Ectodermal cell (in vitro differentiated cells): Measurements from ENCODE around the gene NAT10.

Experiments used
- H3K27ac ChIP-seq: 2 replicates; pipeline ENCODE4 v1.7.0; 2013; ENCODE audit warnings: mild to moderate bottlenecking, low read depth, low read length; ENCODE audit not compliant: insufficient read depth, poor library complexity, severe bottlenecking
- H3K27me3 ChIP-seq: 2 replicates; pipeline ENCODE4 v1.7.0; 2013; ENCODE audit warnings: mild to moderate bottlenecking, low read length; ENCODE audit not compliant: insufficient read depth, control insufficient read depth, poor library complexity, severe bottlenecking
- H3K36me3 ChIP-seq: one replicate; pipeline ENCODE4 v1.7.0; 2013; ENCODE audit warnings: low read length; ENCODE audit not compliant: control insufficient read depth, insufficient read depth
- H3K4me1 ChIP-seq: one replicate; pipeline ENCODE4 v1.7.0; 2013; ENCODE audit warnings: low read length; ENCODE audit not compliant: control insufficient read depth, insufficient read depth
- H3K4me3 ChIP-seq: 2 replicates; pipeline ENCODE4 v1.7.0; 2013; ENCODE audit warnings: low read depth, low read length, control low read depth; ENCODE audit not compliant: insufficient read depth
- H3K9me3 ChIP-seq: 2 replicates; pipeline ENCODE4 v1.7.0; 2013; ENCODE audit warnings: mild to moderate bottlenecking, low read length, moderate library complexity; ENCODE audit not compliant: control insufficient read depth
- WGBS, 2 experiments: methylation state at CpG; one replicate each; pipeline ENCODE4 v1.1.7; 2013; ENCODE audit warnings: missing lambda C conversion rate in 2 of 2; 5-methylcytosine and 5-hydroxymethylcytosine counted together

NAT10 gene

GRCh38 chr11:34132261-34132965 lies 27.0 kb downstream of the NAT10 start:
- no peaks in the 10 kb centered on the region for H3K4me1 ChIP-seq
- peaks cover 26% of the 10 kb centered on the region for H3K36me3 ChIP-seq
- H3K27me3 ChIP-seq = no peaks in the 10 kb centered on the region
- H3K9me3 ChIP-seq = no peaks in the 10 kb centered on the region
- no peak overlapping the region for H3K27ac ChIP-seq
- WGBS, 2 experiments = 95 to 98% methylated on average over 4 of the region's 4 CpGs
- no peak overlapping the region for H3K4me3 ChIP-seq

- Histone ChIP-seq H3K4me3 (no peak overlapping the region), H3K36me3 (peaks cover 30% of the 10 kb centered on the region), H3K27me3 (no peaks in the 10 kb centered on the region), H3K27ac (no peak overlapping the region), H3K4me1 (no peaks in the 10 kb centered on the region), H3K9me3 (no peaks in the 10 kb centered on the region)
- 92 to 95% methylated on average over 5 of the region's 5 CpGs for WGBS, 2 experiments
Observed at GRCh38 chr11:34134765-34135164, 29.3 kb downstream of the NAT10 start.

DNA sequence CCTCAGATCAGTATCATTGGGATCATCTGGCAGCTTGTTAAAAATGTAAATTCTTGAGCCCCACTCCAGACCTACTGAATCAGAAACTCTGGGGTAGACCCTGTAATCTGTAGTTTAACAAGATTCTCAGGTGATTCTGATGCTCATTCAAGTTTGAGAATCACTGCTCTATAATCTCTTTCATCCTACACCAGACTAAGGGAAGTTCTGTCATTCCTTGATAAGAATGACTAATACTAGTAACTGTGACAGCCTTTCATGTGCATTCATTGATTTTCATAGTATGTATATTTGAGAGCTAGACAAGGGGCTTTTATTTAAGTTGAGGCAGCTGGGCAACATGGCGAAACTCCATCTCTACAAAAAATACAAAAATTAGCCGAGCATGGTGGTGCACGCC lies 30.0 kb downstream of the NAT10 start:
- no peaks in the 10 kb centered on the region for H3K9me3 ChIP-seq
- H3K4me1 ChIP-seq = no peaks in the 10 kb centered on the region
- H3K4me3 ChIP-seq = no peak overlapping the region
- H3K27ac ChIP-seq = no peak overlapping the region
- WGBS, 2 experiments = 92 to 99% methylated on average over 3 of the region's 3 CpGs
- H3K27me3 ChIP-seq = no peaks in the 10 kb centered on the region
- peaks cover 35% of the 10 kb centered on the region for H3K36me3 ChIP-seq

DNA sequence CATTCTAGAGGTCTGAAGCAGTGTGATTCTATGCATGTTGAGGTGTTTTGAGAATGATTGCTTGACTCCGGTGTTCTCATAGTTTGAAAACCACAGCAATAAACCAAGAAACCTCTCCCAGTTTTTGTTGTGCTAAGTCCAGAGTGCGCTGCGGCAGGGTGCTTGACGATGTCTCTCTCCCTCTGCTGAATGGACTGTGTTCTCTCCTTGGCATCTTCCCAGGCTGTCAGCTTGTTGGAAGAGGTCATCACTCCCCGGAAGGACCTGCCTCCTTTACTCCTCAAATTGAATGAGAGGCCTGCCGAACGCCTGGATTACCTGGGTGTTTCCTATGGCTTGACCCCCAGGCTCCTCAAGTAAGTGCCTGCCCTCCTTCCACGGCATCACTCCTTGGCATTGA lies 31.0 kb downstream of the NAT10 start:
- no peaks in the 10 kb centered on the region for H3K9me3 ChIP-seq
- 93 to 96% methylated on average over 8 of the region's 8 CpGs for WGBS, 2 experiments
- H3K4me3 ChIP-seq = no peak overlapping the region
- no peak overlapping the region for H3K27ac ChIP-seq
- no peaks in the 10 kb centered on the region for H3K4me1 ChIP-seq
- H3K27me3 ChIP-seq = no peaks in the 10 kb centered on the region
- peaks cover 44% of the 10 kb centered on the region for H3K36me3 ChIP-seq

GRCh38 chr11:34139346-34139745 lies 33.9 kb downstream of the NAT10 start:
- Histone ChIP-seq H3K4me3 (no peak overlapping the region), H3K9me3 (no peaks in the 10 kb centered on the region), H3K27ac (no peak overlapping the region), H3K4me1 (no peaks in the 10 kb centered on the region), H3K36me3 (peaks cover 62% of the 10 kb centered on the region), H3K27me3 (no peaks in the 10 kb centered on the region)
- 95 to 96% methylated on average over 7 of the region's 7 CpGs for WGBS, 2 experiments

GRCh38 chr11:34140149-34140548 lies 34.7 kb downstream of the NAT10 start:
- H3K4me1 ChIP-seq = no peaks in the 10 kb centered on the region
- H3K27me3 ChIP-seq = no peaks in the 10 kb centered on the region
- H3K36me3 ChIP-seq = peaks cover 69% of the 10 kb centered on the region
- H3K9me3 ChIP-seq = no peaks in the 10 kb centered on the region
- WGBS, 2 experiments = 95 to 96% methylated on average over 11 of the region's 11 CpGs
- H3K27ac ChIP-seq = no peak overlapping the region
- no peak overlapping the region for H3K4me3 ChIP-seq

GRCh38 chr11:34143048-34143447 lies 37.6 kb downstream of the NAT10 start:
- no peaks in the 10 kb centered on the region for H3K4me1 ChIP-seq
- H3K9me3 ChIP-seq = no peaks in the 10 kb centered on the region
- peaks cover 68% of the 10 kb centered on the region for H3K36me3 ChIP-seq
- H3K4me3 ChIP-seq = no peak overlapping the region
- WGBS, 2 experiments = 95% methylated on average over 2 of the region's 2 CpGs
- H3K27me3 ChIP-seq = no peaks in the 10 kb centered on the region
- H3K27ac ChIP-seq = no peak overlapping the region

GRCh38 chr11:34145073-34145472 lies 39.6 kb downstream of the NAT10 start:
- no peak overlapping the region for H3K27ac ChIP-seq
- peaks cover 54% of the 10 kb centered on the region for H3K36me3 ChIP-seq
- no peaks in the 10 kb centered on the region for H3K27me3 ChIP-seq
- H3K9me3 ChIP-seq = no peaks in the 10 kb centered on the region
- 95 to 96% methylated on average over 5 of the region's 5 CpGs for WGBS, 2 experiments
- H3K4me1 ChIP-seq = no peaks in the 10 kb centered on the region
- no peak overlapping the region for H3K4me3 ChIP-seq

DNA sequence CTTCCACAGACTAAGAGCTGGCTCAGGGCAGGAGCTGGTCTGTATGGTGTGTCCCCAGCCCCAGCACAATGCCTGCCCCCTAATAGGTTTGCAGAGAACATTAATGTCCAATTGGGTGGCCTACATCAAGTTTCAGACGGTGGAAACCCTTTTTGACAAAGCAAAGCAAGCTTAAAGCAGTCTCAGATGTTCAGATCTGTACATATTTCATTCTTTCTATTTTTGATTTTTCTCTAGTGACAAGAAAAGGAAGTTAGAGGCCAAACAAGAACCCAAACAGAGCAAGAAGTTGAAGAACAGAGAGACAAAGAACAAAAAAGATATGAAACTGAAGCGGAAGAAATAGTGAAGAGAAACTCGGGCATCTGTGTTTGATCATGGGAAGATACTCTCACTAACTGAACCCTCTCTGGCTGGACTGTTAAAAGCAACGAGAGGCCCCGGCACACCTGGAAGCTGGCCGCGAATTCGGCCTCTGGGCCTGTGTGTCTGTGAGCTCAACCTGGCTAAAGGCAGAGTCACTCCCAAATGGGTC lies 40.5 kb downstream of the NAT10 start:
- Histone ChIP-seq H3K36me3 (peaks cover 46% of the 10 kb centered on the region), H3K4me3 (no peak overlapping the region), H3K27me3 (no peaks in the 10 kb centered on the region), H3K4me1 (no peaks in the 10 kb centered on the region), H3K9me3 (no peaks in the 10 kb centered on the region), H3K27ac (no peak overlapping the region)
- 95% methylated on average over 8 of the region's 8 CpGs for WGBS, 2 experiments

DNA sequence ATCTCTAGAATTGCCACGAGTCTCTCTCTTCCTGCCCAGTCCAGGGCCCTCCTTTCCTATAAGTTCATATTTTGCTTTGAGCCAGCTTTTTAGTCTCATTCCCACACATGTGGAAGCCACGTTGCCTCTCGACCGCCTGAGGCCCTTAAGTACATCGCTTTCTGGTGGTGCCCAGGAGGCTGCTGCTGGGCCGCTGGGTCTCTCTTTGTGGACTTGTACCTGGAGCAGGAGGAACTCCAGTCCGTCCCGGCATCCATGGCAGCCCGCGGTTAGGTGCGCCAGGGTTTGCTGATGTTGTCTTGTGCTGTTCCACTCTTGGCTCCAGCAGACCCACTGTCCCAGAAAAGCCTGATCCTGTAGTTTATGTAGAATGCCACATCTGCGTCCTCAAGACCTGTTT lies 41.0 kb downstream of the NAT10 start:
- H3K4me3 ChIP-seq = no peak overlapping the region
- no peaks in the 10 kb centered on the region for H3K9me3 ChIP-seq
- H3K27me3 ChIP-seq = no peaks in the 10 kb centered on the region
- peaks cover 41% of the 10 kb centered on the region for H3K36me3 ChIP-seq
- WGBS, 2 experiments = 95 to 96% methylated on average over 12 of the region's 12 CpGs
- H3K4me1 ChIP-seq = no peaks in the 10 kb centered on the region
- no peak overlapping the region for H3K27ac ChIP-seq
